Calu3 (cell line): Measurements from ENCODE around the gene HOXB4. TPM values are rescaled to one million over a fixed set of nuclear protein-coding genes. Genes with fewer than 3 reads are reported as not detected.

Experiments used
- Bru-seq: library from RNA; stranded (reverse); fragments of 400-500 nt; gene quantifications from one replicate; lab custom pipeline; 2021; lab: Mats Ljungman, UMichigan
- BruChase-seq, 2 experiments: library from RNA; stranded (reverse); fragments of 400-500 nt; gene quantifications; one replicate each; lab custom pipeline; 2021; lab: Mats Ljungman, UMichigan
- BruUV-seq: library from RNA; stranded (reverse); fragments of 400-500 nt; replicated peaks from 2 replicates; lab custom pipeline; 2021; lab: Mats Ljungman, UMichigan
- CTCF ChIA-PET: fragments of 300-600 bp; sonication (Branson Sonifier 250); formaldehyde crosslinking; loops from one replicate; lab custom pipeline; 2022; ENCODE audit warnings: antibody characterized with exemption; lab: Charles Lee
- DNase-seq: peaks from one replicate; pipeline ENCODE4 v3.0.0; 2022
- H3K27ac Mint-ChIP-seq: one replicate; pipeline ENCODE4 v1.8.0; 2022; ENCODE audit warnings: mixed read lengths; ENCODE audit not compliant: unreplicated experiment
- H3K27me3 Mint-ChIP-seq: one replicate; pipeline ENCODE4 v1.8.0; 2022; ENCODE audit warnings: mixed read lengths; ENCODE audit not compliant: unreplicated experiment
- H3K36me3 Mint-ChIP-seq: one replicate; pipeline ENCODE4 v1.8.0; 2022; ENCODE audit warnings: mild to moderate bottlenecking, moderate library complexity, mixed read lengths; ENCODE audit not compliant: insufficient read depth, unreplicated experiment
- H3K4me1 Mint-ChIP-seq: one replicate; pipeline ENCODE4 v1.8.0; 2022; ENCODE audit warnings: mild to moderate bottlenecking, low read depth, mixed read lengths; ENCODE audit not compliant: unreplicated experiment
- H3K4me3 Mint-ChIP-seq: one replicate; pipeline ENCODE4 v1.8.0; 2022; ENCODE audit warnings: mild to moderate bottlenecking, low read depth, moderate library complexity, mixed read lengths; ENCODE audit not compliant: unreplicated experiment
- H3K9me3 Mint-ChIP-seq: one replicate; pipeline ENCODE4 v1.8.0; 2022; ENCODE audit warnings: low read depth, mixed read lengths; ENCODE audit not compliant: unreplicated experiment
- intact Hi-C: fragments of 100-400 bp; cut with micrococcal nuclease; formaldehyde crosslinking; loops from one replicate; pipeline ENCODE4 v1.10.0; 2022; ENCODE audit not compliant: unreplicated experiment
- long read RNA-seq: library from polyadenylated mRNA; stranded (forward); transcript quantifications from one replicate; pipeline ENCODE4 v2.0.0, GENCODE V29; 2022
- total RNA-seq: library from RNA; stranded (reverse); gene quantifications from 2 replicates; pipeline ENCODE4 v1.2.3, GENCODE V29; 2022
- TF ChIP-seq, protein P1 (sequence below): fragments of 200-600 bp; IDR thresholded peaks from one replicate; pipeline ENCODE4 v1.8.0; 2022; ENCODE audit warnings: antibody characterized with exemption; ENCODE audit not compliant: unreplicated experiment

HOXB4 gene
- total RNA-seq (28.0 and 31.1 TPM in 2 replicates), Bru-seq, nascent RNA (percentile 95 among the genes with signal in this experiment), BruChase-seq, experiment 1, labeled RNA remaining after a 6-hour chase (percentile 94 among the genes with signal in this experiment), BruChase-seq, experiment 2, labeled RNA remaining after a 2-hour chase (percentile 97 among the genes with signal in this experiment)
- long read RNA-seq, transcript HOXB4-201 (2 exons, 3,757 nt), result major isoform, 7 of 7 reads
- long read RNA-seq, partial matches to known transcripts, result 0 of 7 reads
- long read RNA-seq, other reads (novel, unspliced or antisense), result 0 of 7 reads

GRCh38 chr17:48577946-48578615 lies at the start of gene HOXB4:
HOXB4 (minus strand) TSS chr17:48578350; CDS start chr17:48578319, 31 bp downstream.
- Mint-ChIP-seq H3K4me3 (no peak within 1 kb of the TSS), H3K9me3 (no peaks in the 10 kb centered on the region), H3K4me1 (peaks cover 50% of the 10 kb centered on the region), H3K36me3 (peaks cover 100% of the 10 kb centered on the region), H3K27me3 (peaks cover 20% of the 10 kb centered on the region), H3K27ac (peak within 1 kb of the TSS; percentile 95)
- DNase-seq, result peak; percentile 88
- intact Hi-C loops, result loop anchor here (5.0 kb wide), 2 partner anchors 36 to 286 kb away; no protein-coding TSS in a partner anchor
- BruUV-seq, result no TSS peak
- CTCF ChIA-PET, result interaction anchor here (1.0 to 1.5 kb wide), 2 partner anchors 12 to 17 kb away, joined by 4 read pairs; no protein-coding TSS in a partner anchor
- TF ChIP-seq, protein P1, sequence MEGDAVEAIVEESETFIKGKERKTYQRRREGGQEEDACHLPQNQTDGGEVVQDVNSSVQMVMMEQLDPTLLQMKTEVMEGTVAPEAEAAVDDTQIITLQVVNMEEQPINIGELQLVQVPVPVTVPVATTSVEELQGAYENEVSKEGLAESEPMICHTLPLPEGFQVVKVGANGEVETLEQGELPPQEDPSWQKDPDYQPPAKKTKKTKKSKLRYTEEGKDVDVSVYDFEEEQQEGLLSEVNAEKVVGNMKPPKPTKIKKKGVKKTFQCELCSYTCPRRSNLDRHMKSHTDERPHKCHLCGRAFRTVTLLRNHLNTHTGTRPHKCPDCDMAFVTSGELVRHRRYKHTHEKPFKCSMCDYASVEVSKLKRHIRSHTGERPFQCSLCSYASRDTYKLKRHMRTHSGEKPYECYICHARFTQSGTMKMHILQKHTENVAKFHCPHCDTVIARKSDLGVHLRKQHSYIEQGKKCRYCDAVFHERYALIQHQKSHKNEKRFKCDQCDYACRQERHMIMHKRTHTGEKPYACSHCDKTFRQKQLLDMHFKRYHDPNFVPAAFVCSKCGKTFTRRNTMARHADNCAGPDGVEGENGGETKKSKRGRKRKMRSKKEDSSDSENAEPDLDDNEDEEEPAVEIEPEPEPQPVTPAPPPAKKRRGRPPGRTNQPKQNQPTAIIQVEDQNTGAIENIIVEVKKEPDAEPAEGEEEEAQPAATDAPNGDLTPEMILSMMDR, result no peak

DNA sequence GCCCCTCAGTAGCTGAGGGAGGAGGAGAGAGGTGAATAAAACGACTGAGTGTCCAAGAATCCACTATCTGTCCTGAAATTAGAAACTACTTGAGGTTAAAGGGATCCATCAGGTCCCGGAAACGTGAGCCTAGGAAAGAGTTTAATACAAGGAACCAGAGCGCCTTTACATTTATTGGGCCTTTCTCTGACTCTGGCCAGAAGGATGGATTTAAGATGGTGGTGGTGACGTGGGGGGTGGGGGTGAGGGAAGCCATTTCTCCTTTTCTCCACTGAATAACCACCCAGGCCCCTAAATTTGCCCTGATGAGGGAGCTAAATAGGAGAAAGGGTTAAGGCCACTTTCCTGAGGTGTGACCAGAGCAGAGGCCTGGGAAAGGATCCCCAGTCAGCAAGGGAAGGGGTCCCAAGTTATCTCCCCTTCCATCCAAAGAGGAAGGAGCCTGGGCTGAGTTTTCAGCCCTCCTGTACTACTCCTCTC lies 49.0 kb upstream of the HOXB4 start:
- peak overlapping the region; percentile 91 for H3K27ac Mint-ChIP-seq
- H3K4me1 Mint-ChIP-seq, result peaks cover 31% of the 10 kb centered on the region
- BruUV-seq, result no TSS peak
- H3K27me3 Mint-ChIP-seq, result peaks cover 41% of the 10 kb centered on the region
- DNase-seq, result no peak
- TF ChIP-seq, protein P1, result no peak
- H3K9me3 Mint-ChIP-seq, result no peaks in the 10 kb centered on the region
- intact Hi-C loops, result no loop called here
- CTCF ChIA-PET, result interaction anchor here (1.2 to 1.5 kb wide), 3 partner anchors 14 to 54 kb away, joined by 3 to 8 read pairs (median 4); no protein-coding TSS in a partner anchor
- H3K4me3 Mint-ChIP-seq, result peak overlapping the region; percentile 88
- H3K36me3 Mint-ChIP-seq, result peaks cover 69% of the 10 kb centered on the region

DNA sequence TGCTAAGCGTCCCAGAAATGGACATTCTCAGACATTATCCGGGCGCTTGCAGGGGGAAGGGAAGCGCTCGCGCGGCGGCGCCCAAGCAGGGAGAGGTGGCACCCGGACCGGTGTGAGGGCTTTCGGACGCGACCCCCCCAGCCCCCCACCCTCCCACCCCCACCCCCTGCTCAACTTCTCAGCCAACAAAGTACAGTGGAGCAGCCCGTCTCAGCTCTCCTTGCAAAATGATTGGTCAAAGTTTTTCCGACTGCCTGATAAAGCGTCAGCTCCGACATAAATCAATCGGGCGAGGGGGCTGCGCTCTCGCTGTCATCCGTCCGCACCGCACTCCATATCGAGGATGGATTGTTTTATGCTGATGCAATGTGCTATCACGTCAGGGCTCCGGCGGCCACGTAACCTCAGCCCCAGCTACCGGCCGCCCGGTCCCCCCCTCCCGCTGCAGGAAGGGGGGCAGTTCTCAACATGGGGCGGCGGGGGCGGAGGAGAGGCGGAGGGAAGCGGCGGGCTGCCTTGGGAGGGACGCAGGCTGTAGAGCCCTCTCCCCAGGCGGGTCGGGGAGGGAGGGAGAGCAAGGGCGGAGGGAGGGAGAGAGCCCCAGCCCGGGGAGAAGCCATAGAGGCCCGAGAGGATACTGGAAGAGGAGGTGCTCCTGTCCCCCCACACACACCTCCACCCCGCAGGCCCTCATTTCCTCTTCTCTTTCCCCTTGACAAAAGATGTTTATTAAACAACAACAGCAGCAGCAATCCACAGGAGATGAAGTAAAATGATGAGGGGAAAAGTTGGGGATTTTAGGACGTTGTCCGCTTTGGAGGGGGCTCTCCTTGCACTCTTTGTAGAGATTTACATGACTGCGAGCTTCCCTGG lies 48.3 kb upstream of the HOXB4 start, which contains the start of gene HOXB9:
Gene HOXB9 (minus strand): TSS at position 114 of the 873 bp plus-strand sequence. CDS start 89 bp downstream, at position 25.
- Mint-ChIP-seq H3K4me1 (peaks cover 38% of the 10 kb centered on the region), H3K27ac (peak within 1 kb of the TSS; percentile 91), H3K36me3 (peaks cover 75% of the 10 kb centered on the region), H3K9me3 (no peaks in the 10 kb centered on the region), H3K4me3 (peak within 1 kb of the TSS; percentile 88), H3K27me3 (peaks cover 48% of the 10 kb centered on the region)
- DNase-seq, result peak; percentile 87
- CTCF ChIA-PET, result interaction anchor here (0.6 to 1.5 kb wide), 7 partner anchors 13 to 361 kb away, joined by 3 to 8 read pairs (median 4); no protein-coding TSS in a partner anchor
- no TSS peak for BruUV-seq
- TF ChIP-seq, protein P1, result no peak
- intact Hi-C loops, result no loop called here
